ENCODE results near the gene FAM167B. TPM values are rescaled to one million over a fixed set of nuclear protein-coding genes. Genes with fewer than 3 reads are reported as not detected.

The FAM167B gene
- total RNA-seq, 1 donor from 2014 or later = 1.4 TPM

DNA sequence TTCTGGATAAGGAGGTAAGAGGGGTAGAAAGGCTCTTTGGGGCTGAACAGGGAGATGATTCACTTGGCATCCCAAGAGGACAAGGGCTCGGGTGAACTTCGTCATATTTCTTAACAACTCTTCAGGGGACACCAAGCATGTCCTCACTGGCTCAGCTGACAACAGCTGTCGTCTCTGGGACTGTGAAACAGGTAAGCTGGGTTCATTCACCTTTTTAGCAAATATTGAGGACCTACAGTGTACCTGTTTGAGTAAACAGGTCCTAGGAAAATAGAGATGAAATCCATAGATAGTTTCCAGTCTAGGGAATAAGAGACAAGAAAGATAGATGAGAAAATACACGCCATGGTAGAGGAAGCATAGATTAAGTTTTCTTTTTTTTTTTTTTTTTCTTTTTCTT is 22.7 kb upstream of the FAM167B start:
- Mint-ChIP-seq H3K27me3 (ENCODE audit: unreplicated experiment) (peaks cover 4% of the 10 kb centered on the region), H3K4me1 (ENCODE audit: unreplicated experiment) (peaks cover 16% of the 10 kb centered on the region), H3K36me3 (ENCODE audit: low read depth, unreplicated experiment) (peaks cover 23% of the 10 kb centered on the region), H3K27ac (ENCODE audit: unreplicated experiment) (peak overlapping the region; percentile 89), H3K9me3 (ENCODE audit: unreplicated experiment) (no peaks in the 10 kb centered on the region), H3K4me3 (ENCODE audit: unreplicated experiment) (peak overlapping the region; percentile 79)
- no peak for DNase-seq (ENCODE audit: low spot score)
- TF ChIP-seq, protein P1, sequence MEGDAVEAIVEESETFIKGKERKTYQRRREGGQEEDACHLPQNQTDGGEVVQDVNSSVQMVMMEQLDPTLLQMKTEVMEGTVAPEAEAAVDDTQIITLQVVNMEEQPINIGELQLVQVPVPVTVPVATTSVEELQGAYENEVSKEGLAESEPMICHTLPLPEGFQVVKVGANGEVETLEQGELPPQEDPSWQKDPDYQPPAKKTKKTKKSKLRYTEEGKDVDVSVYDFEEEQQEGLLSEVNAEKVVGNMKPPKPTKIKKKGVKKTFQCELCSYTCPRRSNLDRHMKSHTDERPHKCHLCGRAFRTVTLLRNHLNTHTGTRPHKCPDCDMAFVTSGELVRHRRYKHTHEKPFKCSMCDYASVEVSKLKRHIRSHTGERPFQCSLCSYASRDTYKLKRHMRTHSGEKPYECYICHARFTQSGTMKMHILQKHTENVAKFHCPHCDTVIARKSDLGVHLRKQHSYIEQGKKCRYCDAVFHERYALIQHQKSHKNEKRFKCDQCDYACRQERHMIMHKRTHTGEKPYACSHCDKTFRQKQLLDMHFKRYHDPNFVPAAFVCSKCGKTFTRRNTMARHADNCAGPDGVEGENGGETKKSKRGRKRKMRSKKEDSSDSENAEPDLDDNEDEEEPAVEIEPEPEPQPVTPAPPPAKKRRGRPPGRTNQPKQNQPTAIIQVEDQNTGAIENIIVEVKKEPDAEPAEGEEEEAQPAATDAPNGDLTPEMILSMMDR (IDR thresholded peaks at IDR 0.05; ENCODE audit: unreplicated experiment) = no peak

DNA sequence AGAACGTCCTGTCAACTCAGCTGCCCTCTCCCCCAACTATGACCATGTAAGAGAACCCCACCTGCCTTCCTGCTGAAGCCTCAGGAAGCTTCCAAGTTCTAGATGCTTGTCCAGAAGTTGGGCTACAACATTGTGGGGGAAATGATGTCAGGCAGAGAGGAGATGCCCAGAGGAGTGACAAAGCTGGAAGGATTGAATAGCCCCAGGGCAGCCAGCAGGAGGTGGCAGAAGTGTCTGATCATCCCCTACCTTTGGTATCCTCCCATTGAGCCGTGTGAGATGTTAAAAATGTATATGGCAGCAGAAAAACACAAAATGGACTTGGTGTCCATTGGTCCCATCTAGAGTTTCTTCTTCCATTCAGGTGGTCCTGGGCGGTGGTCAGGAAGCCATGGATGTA is 18.3 kb upstream of the FAM167B start:
- H3K9me3 Mint-ChIP-seq (ENCODE audit: unreplicated experiment) = no peaks in the 10 kb centered on the region
- peaks cover 23% of the 10 kb centered on the region for H3K36me3 Mint-ChIP-seq (ENCODE audit: low read depth, unreplicated experiment)
- DNase-seq (ENCODE audit: low spot score) = no peak
- peaks cover 4% of the 10 kb centered on the region for H3K4me1 Mint-ChIP-seq (ENCODE audit: unreplicated experiment)
- no peak overlapping the region for H3K27ac Mint-ChIP-seq (ENCODE audit: unreplicated experiment)
- H3K4me3 Mint-ChIP-seq (ENCODE audit: unreplicated experiment) = no peak overlapping the region
- TF ChIP-seq, protein P1 (IDR thresholded peaks at IDR 0.05; ENCODE audit: unreplicated experiment) = no peak
- no peaks in the 10 kb centered on the region for H3K27me3 Mint-ChIP-seq (ENCODE audit: unreplicated experiment)

DNA sequence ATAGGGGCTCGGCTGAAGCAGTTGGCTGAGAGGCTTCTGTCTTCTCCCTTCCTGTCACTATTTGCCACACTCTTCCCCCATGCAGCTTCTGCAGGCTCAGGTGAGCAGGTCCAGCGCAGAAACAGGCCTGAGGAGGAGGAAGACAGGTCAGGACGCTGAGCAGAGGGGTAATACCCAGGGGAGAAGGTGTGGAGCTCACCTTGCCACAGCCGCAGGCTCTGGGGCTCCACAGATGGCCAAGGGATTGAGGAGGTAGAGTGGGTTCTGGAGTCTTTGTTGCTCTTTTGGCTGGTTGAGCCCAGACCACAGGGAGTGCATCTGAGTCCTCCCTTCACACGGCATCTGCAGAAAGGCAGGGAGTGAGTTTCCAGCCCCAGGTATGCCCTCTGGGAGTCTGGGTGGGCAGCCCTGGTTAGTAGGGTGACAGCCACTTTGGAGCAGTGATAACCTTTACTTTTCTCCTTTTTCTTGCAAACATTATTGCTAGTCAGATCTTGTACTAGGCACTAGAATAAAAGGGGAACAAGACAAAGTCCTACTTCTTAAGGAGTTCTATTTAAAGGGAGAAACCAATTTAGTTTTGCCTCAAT is 15.1 kb upstream of the FAM167B start:
- no peak overlapping the region for H3K27ac Mint-ChIP-seq (ENCODE audit: unreplicated experiment)
- peaks cover 16% of the 10 kb centered on the region for H3K36me3 Mint-ChIP-seq (ENCODE audit: low read depth, unreplicated experiment)
- no peak overlapping the region for H3K4me3 Mint-ChIP-seq (ENCODE audit: unreplicated experiment)
- no peaks in the 10 kb centered on the region for H3K4me1 Mint-ChIP-seq (ENCODE audit: unreplicated experiment)
- H3K9me3 Mint-ChIP-seq (ENCODE audit: unreplicated experiment) = no peaks in the 10 kb centered on the region
- no peaks in the 10 kb centered on the region for H3K27me3 Mint-ChIP-seq (ENCODE audit: unreplicated experiment)
- TF ChIP-seq, protein P1 (IDR thresholded peaks at IDR 0.05; ENCODE audit: unreplicated experiment) = no peak
- no peak for DNase-seq (ENCODE audit: low spot score)

DNA sequence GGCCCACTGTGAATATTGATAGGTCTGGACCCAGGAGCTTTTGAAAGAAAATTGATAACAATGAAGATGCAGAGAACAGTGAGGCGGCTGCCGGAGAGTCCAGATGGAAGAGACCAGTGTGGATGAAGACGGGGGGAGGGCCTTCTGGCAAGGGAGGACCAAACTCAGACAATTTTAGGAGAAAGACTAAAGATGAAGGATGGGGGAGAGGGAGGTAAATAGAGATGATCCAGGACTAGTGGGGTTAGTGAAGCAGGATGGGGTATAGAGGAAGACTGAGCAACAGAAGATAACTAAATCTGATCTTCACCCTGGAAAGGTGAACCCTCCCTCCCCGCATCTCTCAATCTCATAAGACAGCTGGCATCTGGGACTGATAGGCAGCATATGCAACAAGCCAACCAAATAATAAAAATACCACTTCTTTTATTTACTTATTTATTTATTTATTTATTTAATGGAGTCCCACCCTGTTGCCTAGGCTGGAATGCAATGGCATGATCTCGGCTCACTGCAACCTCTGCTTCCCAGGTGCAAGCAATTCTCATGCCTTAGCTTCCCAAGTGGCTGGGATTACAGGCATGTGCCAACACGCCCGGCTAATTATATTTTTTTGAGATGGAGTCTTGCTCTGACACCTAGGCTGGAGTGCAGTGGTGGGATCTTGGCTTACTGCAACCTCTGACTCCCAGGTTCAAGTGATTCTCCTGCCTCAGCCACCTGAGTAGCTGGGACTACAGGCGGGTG is 14.3 kb upstream of the FAM167B start:
- H3K36me3 Mint-ChIP-seq (ENCODE audit: low read depth, unreplicated experiment) = peaks cover 14% of the 10 kb centered on the region
- TF ChIP-seq, protein P1 (IDR thresholded peaks at IDR 0.05; ENCODE audit: unreplicated experiment) = no peak
- H3K4me3 Mint-ChIP-seq (ENCODE audit: unreplicated experiment) = no peak overlapping the region
- H3K27ac Mint-ChIP-seq (ENCODE audit: unreplicated experiment) = no peak overlapping the region
- H3K9me3 Mint-ChIP-seq (ENCODE audit: unreplicated experiment) = no peaks in the 10 kb centered on the region
- H3K27me3 Mint-ChIP-seq (ENCODE audit: unreplicated experiment) = no peaks in the 10 kb centered on the region
- DNase-seq (ENCODE audit: low spot score) = no peak
- H3K4me1 Mint-ChIP-seq (ENCODE audit: unreplicated experiment) = no peaks in the 10 kb centered on the region

DNA sequence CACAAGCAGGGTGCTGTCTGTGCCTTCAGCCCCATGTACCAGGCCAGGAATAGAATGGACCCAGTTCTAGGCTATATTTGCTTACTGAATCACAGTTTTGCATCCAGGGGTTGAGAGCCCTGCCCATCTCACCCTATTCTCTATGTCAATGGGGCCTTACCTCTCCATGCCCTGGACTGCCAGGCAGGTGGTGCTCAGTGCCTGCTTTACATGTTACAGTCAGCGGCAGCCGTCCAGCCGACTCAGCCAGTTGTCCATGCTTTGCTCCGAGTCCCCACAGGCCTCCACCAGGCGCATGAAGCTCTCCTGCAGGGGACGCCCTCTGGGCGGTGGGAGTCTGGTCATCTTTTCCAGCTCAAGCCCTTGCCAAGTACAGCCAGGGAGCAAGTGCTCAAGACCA is 12.2 kb upstream of the FAM167B start:
- no peaks in the 10 kb centered on the region for H3K36me3 Mint-ChIP-seq (ENCODE audit: low read depth, unreplicated experiment)
- no peak overlapping the region for H3K27ac Mint-ChIP-seq (ENCODE audit: unreplicated experiment)
- no peaks in the 10 kb centered on the region for H3K9me3 Mint-ChIP-seq (ENCODE audit: unreplicated experiment)
- H3K27me3 Mint-ChIP-seq (ENCODE audit: unreplicated experiment) = no peaks in the 10 kb centered on the region
- H3K4me1 Mint-ChIP-seq (ENCODE audit: unreplicated experiment) = peaks cover 3% of the 10 kb centered on the region
- DNase-seq (ENCODE audit: low spot score) = no peak
- TF ChIP-seq, protein P1 (IDR thresholded peaks at IDR 0.05; ENCODE audit: unreplicated experiment) = no peak
- H3K4me3 Mint-ChIP-seq (ENCODE audit: unreplicated experiment) = no peak overlapping the region

All from endothelial cell (in vitro differentiated cells).